Right ventricle myocardium superior (tissue), 1 donor: Measurements from ENCODE around the gene ASCC1. TPM values are rescaled to one million over a fixed set of nuclear protein-coding genes. Genes with fewer than 3 reads are reported as not detected.

ENCODE experiments used
- ATAC-seq: fragments of 200-7000 bp; cut with Tn5 transposase; one replicate; pipeline ENCODE4 v1.9.1; 2020; ENCODE audit warnings: mild to moderate bottlenecking; ENCODE audit not compliant: poor library complexity
- DNase-seq: peaks from one replicate; pipeline ENCODE4 v3.0.0-alpha.2; 2020
- intact Hi-C: fragments of 100-400 bp; cut with DNase I; formaldehyde crosslinking; loops from one replicate; pipeline ENCODE4 v1.11.2; 2022
- long read RNA-seq: library from polyadenylated mRNA; unstranded; transcript quantifications from one replicate; pipeline ENCODE4 v2.0.0, GENCODE V29; 2021
- total RNA-seq: library from RNA; stranded (reverse); fragmentation: NEBNext Ultra II Directional; extraction: Animal tissue kit (Norgen Biotek cat#: 25700); gene quantifications from one replicate; pipeline ENCODE4 v1.2.1, GENCODE V29; 2021
- donor health status: DM: no; HTN: yes; CAD: no; lungs with severe emphysema.

The ASCC1 gene, protein sequence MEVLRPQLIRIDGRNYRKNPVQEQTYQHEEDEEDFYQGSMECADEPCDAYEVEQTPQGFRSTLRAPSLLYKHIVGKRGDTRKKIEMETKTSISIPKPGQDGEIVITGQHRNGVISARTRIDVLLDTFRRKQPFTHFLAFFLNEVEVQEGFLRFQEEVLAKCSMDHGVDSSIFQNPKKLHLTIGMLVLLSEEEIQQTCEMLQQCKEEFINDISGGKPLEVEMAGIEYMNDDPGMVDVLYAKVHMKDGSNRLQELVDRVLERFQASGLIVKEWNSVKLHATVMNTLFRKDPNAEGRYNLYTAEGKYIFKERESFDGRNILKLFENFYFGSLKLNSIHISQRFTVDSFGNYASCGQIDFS
- 32.0 TPM for total RNA-seq
- long read RNA-seq, transcript ASCC1-202 (10 exons, 2,002 nt), result major isoform, 20 of 54 reads
- long read RNA-seq, partial matches to known transcripts, result 10 of 54 reads
- long read RNA-seq, other reads (novel, unspliced or antisense), result 23 of 54 reads

DNA sequence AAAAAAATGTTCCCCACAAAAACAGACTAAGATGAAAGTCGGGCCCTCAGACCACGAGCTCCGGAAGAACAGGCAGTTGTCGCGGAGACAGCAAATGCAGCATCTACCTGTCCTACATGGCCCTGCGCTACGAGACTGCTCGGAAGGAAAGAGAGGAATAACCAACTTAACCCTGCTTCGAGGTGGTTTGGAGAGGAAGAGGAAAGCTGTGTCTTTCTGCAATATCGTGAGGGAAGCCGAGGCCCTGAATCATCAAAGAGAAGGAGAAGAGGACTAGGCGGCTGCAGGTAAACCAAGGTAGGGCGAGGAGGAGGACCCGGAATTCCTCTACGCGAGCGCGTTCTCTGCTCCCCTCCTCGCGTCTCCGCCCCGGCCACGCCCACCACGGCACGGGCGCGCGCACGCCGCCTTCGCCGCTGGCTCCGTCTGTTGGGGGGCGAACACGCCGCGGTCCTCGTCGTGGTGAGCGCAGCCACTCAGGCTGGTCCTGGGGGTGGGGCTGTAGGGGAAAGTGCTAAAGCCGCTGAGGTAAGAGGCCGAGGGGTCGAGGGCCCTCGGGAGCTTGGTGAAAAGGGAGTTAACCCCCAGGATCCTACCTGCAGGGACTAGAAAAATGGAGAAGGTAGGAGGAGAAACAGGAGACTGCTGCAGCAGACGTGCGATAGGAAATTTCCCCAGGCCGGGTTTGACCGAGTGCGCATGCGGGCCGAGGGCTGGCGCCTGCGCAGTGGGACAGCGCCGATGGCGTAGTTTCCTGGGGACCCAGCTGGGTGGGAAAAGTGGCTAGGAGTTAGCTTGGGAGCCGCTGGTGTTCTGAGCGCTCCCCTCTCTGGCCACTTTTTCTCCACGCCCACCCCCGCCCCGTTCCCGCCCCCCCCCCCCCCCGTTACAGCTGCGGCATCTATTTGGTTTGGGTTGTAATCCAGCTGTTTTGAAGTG, at the start of gene ASCC1, which contains the start of gene ANAPC16:
Gene ASCC1 (minus strand): TSS at position 666 of the 939 bp plus-strand sequence. CDS start 2,978 bp downstream, outside the sequence.
Gene ANAPC16 (plus strand): TSS at position 402 of the 939 bp plus-strand sequence. CDS start 7,903 bp downstream, outside the sequence.
- intact Hi-C loops, result loop anchor here (2.0 to 5.0 kb wide), 2 partner anchors 57 to 164 kb away; partner anchors contain the start of gene DDIT4
- ATAC-seq (peak; percentile 98), DNase-seq (peak; percentile 94)

DNA sequence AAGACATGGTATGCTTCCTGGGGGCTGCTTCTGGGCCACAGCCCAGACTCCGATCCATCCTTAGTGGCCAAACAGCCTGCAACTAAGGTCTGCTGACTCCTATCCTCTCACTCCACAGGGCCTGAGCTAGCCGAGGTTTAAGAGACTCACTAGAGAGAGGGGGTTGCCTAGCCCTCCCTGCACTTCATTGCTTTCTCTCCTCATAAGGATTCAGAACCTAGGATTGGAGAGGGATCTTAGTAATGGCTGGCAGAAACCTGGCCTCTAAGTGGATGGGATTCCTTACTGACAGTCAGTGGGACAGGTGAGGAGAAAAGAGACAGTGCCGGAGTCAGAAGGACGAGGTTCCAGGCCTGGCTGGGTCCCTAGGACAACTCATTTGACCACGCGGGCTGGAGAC, 49.4 kb upstream of the ASCC1 start:
- DNase-seq (no peak), ATAC-seq (no peak)
- intact Hi-C loops, result no loop called here

- DNase-seq (no peak), ATAC-seq (no peak)
- intact Hi-C loops, result no loop called here
These were observed 48.5 kb upstream of the ASCC1 start for GRCh38 chr10:72264536-72264935.

GRCh38 chr10:72263613-72264241, 47.7 kb upstream of the ASCC1 start:
- ATAC-seq, result no peak
- DNase-seq, result no peak
- intact Hi-C loops, result no loop called here

DNA sequence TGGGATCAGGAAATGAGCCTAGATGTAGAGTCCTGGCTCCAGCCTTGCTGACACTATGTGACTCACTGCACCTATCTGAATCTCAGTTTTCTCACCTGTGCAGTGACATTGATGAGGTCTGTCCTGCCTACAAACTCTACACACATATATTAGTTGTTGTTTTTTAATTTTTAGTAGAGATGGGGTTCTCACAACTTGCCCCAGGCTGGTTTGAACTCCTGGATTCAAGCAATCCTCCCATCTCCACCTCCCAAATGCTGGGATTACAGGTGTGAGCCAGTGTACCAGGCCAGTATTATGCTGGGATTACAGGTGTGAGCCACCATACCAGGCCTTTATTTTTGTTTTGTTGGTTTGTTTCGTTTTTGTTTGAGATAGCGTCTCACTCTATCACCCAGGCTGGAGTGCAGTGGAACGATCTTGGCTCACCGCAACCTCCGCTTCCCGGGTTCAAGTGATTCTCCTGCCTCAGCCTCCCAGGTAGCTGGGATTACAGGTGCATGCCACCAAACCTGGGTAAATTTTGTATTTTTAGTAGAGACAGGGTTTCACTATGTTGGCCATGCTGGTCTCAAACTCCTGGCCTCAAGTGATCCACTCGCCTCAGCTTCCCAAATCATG, 45.8 kb upstream of the ASCC1 start:
- DNase-seq, result no peak
- intact Hi-C loops, result no loop called here
- no peak for ATAC-seq

GRCh38 chr10:72260976-72261783, 45.1 kb upstream of the ASCC1 start:
- DNase-seq, result no peak
- intact Hi-C loops, result no loop called here
- ATAC-seq, result peak; percentile 0

DNA sequence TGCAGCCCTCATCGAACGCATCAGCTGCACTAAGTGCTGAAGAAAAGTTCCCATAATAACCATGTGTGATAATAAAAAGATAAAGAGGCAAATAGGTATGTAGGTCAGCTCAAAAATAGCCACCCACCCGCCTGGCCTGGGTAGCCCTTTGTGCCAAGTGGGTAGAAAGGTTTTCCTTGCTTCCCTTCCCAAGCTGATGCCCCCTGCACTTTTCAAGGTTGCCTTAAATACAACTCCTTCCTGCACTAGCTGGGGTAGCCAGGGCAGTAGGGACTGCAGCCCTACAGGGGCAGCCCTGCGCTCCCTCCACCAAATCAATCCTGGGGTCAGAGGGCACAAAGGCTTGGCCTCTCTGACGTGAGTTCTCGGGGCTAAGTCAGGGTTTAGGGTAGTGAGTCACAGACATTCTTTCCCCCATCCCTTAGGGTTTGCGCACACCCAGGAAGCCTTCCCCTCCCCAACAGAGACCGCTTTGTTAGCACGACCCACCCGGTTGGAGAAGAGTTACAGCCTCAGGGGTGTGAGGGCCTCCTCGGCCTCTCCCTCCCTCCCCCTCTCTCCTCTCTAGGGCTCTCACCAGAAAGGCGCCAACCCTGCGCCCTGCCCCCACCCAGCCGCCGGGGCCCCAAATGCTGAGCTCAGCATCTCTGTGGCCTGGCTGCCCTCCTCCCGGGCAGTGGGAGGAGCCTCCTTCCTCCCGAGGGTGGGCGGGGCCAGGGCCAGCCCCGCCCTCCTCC, 44.3 kb upstream of the ASCC1 start:
- peak; percentile 89 for ATAC-seq
- DNase-seq, result peak; percentile 92
- intact Hi-C loops, result no loop called here

DNA sequence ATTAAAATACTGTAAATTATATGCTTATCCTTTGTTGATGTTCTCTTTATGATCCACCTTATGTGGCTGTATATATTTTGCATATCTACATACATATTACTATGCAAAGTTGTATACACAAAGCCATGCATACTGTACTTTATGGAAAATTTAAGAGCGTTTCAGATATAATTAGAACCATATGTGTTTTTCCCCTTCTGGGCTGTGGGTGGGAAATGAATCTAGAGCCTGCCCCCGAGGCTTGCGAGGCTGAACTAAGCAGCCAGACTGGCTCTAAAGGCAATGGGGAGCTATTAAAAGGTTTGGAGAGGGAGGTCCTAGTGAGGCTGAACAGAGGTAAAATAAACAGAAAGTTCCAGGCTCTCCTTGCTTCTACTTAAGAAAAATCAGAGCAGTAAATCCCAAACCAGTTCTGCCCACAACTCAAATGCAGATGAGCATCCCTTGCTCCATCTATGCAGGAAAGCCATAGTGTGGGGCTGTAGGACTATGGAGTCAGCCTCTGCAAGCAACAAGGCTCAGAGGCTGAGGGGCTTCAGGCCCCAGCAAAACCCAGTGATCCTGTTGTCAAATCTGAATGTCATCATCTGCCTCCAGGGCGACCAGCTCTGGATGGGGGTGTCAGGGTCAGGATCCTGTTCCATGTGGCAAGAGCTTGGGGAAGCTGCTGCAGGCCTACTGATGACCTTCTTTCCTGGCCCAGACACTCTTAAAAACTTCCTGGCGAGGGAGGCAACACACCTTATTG, 43.6 kb upstream of the ASCC1 start:
- ATAC-seq (no peak), DNase-seq (no peak)
- intact Hi-C loops, result no loop called here

- intact Hi-C loops, result no loop called here
- ATAC-seq, result no peak
- DNase-seq, result peak; percentile 8
These were observed 42.5 kb upstream of the ASCC1 start for GRCh38 chr10:72258617-72259016.

DNA sequence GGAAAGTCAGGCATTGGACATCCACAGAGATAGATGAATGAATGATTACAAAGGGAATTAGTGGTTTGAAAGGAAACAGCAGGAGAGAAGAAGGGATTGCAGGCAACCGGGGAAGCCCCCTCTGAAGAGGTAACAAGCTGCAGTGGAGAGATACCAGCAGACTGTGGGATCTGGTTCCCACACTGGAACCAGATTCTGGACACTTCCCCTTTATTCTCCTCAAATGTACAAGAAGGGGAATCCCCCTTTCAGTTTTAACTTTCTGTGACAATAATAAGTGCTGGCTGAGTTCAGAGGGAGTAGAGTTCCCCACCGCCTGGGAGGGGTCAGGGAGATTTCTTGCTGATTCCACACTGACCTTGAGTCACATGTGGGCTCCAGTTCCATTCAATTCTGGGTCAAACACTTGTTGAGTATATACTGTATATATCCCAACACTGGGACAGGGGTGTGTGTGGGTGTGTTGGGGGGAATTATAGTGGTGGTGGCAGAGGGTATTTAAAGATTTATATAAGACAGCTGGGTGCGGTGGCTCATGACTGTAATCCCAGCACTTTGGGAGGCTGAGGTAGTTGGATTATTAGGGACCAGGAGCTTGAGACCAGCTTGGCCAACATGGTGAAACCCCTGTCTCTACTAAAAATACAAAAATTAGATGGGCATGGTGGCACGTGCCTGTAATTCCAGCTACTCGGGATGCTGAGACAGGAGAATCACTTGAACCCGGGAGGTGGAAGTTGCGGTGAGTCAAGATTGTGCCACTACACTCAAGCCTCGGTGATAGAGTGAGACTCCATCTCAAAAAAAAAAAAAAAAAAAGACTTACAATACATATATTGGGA, 41.2 kb upstream of the ASCC1 start:
- intact Hi-C loops, result no loop called here
- ATAC-seq (no peak), DNase-seq (no peak)

DNA sequence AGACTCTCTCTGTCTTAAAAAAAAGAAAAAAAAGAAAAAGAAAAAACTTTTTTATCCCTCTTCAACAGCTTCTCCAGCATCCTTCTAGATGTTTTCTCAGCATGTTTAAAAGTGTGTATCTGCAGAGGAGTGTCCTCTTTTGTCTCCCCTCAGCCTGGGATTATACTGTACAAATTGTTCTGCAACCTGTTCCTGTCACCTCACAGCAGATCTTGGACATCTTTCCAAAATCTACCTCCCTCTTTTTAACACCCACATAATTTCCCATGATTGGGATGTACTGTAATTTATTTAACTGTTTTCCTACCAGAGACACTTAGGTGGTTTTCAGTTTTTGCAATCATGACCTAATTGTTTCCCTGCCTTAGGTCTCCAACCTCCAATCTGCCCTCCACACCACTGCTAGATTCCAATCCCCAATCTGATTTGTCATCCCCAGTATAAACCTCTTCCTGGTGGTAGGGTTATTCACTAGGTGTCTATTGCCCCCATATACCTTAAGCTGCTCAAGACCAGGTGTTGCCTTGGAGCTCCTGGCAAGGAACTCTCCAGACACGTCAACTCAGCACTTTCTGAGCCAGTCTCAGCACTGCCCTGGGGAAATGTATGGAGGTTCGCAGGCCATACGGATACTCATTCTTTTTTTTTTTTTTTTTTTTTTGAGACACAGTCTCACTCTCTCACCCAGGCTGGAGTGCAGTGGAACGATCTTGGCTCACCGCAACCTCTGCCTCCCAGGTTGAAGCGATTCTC, 40.1 kb upstream of the ASCC1 start:
- intact Hi-C loops, result no loop called here
- ATAC-seq (no peak), DNase-seq (no peak)

- intact Hi-C loops, result no loop called here
- peak; percentile 96 for DNase-seq
- ATAC-seq, result peak; percentile 91
These were observed 38.9 kb upstream of the ASCC1 start for GRCh38 chr10:72254813-72255568.

- intact Hi-C loops, result no loop called here
- DNase-seq (peak; percentile 6), ATAC-seq (no peak)
These were observed 37.5 kb upstream of the ASCC1 start for GRCh38 chr10:72253578-72253977.

DNA sequence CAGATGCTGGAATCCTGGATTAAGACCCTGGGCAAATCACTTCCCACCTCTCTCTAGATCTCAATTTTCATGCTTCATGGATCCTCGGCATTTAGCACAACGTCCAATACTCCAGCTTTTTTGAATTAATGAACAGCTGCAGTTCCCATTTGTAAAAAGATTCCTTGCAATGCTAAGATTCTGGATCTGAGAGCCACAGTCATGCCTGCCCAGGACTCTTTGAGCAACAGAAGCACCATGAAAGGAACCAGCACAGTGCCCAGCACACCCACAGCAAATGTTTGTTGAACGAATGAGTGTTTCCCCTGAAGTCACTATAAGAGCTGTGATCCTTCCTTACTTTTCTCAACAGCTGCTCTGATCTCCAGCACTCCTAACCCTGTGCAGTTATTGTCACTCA, 36.9 kb upstream of the ASCC1 start:
- DNase-seq (peak; percentile 6), ATAC-seq (no peak)
- intact Hi-C loops, result no loop called here
